Stomach (tissue), 4 donors: ENCODE measurements around the gene ZKSCAN1.

Source experiments
- EP300 ChIP-seq: sonication (generic); formaldehyde crosslinking; IDR thresholded peaks from one replicate; pipeline ENCODE4 v1.6.1; 2017; ENCODE audit warnings: antibody characterized with exemption
- POLR2AphosphoS5 ChIP-seq, 3 donors: sonication (generic); formaldehyde crosslinking; IDR thresholded peaks; one replicate each; pipeline ENCODE4 v1.6.1; 2016; ENCODE audit warnings: antibody characterized with exemption in 3 of 3
- TF ChIP-seq, protein P1 (sequence below), 7 experiments: fragments of 450-650 bp in 4 of 7; fragments of 200-600 bp in 3 of 7; sonication (generic) in 3 of 7; IDR thresholded peaks; one replicate each; pipeline ENCODE4 v1.5.1; 2016 to 2019; ENCODE audit warnings: antibody characterized with exemption in 7 of 7, control low read depth in 2 of 7, mild to moderate bottlenecking in 1 of 7

DNA sequence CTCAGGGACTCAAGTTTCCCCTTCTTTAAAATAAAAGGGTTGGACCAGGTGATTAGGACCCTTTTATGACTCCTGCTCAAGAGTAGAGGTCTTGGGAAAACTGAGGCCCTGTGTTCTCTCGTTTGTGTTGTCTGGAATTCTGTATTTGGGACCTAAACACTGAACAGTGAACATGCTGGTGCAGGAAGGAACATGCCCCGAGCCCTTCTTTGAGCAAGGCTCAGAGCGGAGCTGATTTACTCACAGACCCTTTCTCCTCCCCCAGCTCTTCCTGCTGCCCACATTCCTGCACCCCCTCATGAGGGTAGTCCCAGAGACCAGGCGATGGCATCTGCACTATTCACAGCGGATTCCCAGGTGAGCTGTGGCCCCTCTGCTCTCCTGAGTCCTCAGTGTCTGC, 14.2 kb downstream of the ZKSCAN1 start:
- TF ChIP-seq, protein P1, sequence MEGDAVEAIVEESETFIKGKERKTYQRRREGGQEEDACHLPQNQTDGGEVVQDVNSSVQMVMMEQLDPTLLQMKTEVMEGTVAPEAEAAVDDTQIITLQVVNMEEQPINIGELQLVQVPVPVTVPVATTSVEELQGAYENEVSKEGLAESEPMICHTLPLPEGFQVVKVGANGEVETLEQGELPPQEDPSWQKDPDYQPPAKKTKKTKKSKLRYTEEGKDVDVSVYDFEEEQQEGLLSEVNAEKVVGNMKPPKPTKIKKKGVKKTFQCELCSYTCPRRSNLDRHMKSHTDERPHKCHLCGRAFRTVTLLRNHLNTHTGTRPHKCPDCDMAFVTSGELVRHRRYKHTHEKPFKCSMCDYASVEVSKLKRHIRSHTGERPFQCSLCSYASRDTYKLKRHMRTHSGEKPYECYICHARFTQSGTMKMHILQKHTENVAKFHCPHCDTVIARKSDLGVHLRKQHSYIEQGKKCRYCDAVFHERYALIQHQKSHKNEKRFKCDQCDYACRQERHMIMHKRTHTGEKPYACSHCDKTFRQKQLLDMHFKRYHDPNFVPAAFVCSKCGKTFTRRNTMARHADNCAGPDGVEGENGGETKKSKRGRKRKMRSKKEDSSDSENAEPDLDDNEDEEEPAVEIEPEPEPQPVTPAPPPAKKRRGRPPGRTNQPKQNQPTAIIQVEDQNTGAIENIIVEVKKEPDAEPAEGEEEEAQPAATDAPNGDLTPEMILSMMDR (IDR thresholded peaks at IDR 0.05) = no peak
- TF ChIP-seq EP300 = no peak
- no peak for TF ChIP-seq POLR2AphosphoS5 (IDR thresholded peaks at IDR 0.05)
